GM12864 (cell line): ENCODE results near the gene MAP3K15.
"Not testable (repeated sequence)": the region's sequence is repeated elsewhere in the genome, so short reads cannot be mapped to it uniquely, and the experiment has no call there.

Experiments used
- DNase-seq: peaks from one replicate; pipeline ENCODE4 v3.0.0-alpha.2; 2011; ENCODE audit warnings: low read depth
- H3K4me3 ChIP-seq: 2 replicates; pipeline ENCODE4 v1.5.1; 2011; ENCODE audit warnings: mild to moderate bottlenecking, low read depth, low read length, control low read depth
- TF ChIP-seq, protein P1 (sequence below): IDR thresholded peaks from 2 replicates; pipeline ENCODE4 v1.5.1; 2011; ENCODE audit warnings: low read depth, mild to moderate bottlenecking, moderate library complexity, low read length, control low read depth, inconsistent platforms; ENCODE audit errors: missing control alignments

Gene MAP3K15

GRCh38 chrX:19512961-19513360 lies 2.3 kb downstream of the MAP3K15 start:
- DNase-seq = no peak
- TF ChIP-seq, protein P1, sequence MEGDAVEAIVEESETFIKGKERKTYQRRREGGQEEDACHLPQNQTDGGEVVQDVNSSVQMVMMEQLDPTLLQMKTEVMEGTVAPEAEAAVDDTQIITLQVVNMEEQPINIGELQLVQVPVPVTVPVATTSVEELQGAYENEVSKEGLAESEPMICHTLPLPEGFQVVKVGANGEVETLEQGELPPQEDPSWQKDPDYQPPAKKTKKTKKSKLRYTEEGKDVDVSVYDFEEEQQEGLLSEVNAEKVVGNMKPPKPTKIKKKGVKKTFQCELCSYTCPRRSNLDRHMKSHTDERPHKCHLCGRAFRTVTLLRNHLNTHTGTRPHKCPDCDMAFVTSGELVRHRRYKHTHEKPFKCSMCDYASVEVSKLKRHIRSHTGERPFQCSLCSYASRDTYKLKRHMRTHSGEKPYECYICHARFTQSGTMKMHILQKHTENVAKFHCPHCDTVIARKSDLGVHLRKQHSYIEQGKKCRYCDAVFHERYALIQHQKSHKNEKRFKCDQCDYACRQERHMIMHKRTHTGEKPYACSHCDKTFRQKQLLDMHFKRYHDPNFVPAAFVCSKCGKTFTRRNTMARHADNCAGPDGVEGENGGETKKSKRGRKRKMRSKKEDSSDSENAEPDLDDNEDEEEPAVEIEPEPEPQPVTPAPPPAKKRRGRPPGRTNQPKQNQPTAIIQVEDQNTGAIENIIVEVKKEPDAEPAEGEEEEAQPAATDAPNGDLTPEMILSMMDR = no peak
- H3K4me3 ChIP-seq = no peak overlapping the region

DNA sequence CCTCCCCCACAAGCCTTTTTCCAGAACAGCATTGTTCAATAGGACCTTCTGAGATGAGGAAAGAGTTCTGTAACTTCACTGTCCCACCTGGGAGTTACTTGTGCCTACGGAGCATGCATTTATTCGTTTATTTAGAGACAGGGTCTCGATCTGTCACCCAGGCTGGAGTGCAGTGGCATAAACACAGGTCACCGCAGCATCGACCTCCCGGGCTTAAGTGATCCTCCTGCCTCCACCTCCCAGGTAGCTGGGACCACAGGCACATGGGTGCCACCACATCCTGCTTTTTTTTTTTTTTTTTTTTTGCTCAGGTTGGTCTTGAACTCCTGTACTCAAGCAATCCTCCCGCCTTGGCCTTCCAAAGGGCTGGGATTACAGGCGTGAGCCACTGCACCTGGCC lies 2.9 kb downstream of the MAP3K15 start:
- no peak for DNase-seq
- H3K4me3 ChIP-seq = no peak overlapping the region
- TF ChIP-seq, protein P1 = no peak

DNA sequence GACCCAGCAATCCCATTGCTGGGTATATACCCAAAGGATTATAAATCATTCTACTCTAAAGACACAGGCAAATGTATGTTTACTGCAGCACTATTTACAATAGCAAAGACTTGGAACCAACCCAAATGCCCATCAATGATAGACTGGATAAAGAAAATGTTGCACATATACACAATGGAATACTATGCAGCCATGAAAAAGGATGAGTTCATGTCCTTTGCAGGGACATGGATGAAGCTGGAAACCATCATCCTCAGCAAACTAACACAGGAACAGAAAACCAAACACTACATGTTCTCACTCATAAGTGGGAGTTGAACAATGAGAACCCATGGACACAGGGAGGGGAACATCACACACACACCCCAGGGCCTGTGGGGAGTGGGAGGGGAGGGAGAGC lies 3.5 kb downstream of the MAP3K15 start:
- not testable (repeated sequence) for DNase-seq, H3K4me3 ChIP-seq

- TF ChIP-seq, protein P1 = no peak
Observed at GRCh38 chrX:19496711-19497110, 18.6 kb downstream of the MAP3K15 start.

GRCh38 chrX:19487520-19488200 lies 27.6 kb downstream of the MAP3K15 start:
- H3K4me3 ChIP-seq = no peak overlapping the region
- no peak for DNase-seq
- TF ChIP-seq, protein P1 = no peak

More at GRCh38 chrX:19496711-19497110, 18.6 kb downstream of the MAP3K15 start:
- H3K4me3 ChIP-seq = no peak overlapping the region
- no peak for DNase-seq

DNA sequence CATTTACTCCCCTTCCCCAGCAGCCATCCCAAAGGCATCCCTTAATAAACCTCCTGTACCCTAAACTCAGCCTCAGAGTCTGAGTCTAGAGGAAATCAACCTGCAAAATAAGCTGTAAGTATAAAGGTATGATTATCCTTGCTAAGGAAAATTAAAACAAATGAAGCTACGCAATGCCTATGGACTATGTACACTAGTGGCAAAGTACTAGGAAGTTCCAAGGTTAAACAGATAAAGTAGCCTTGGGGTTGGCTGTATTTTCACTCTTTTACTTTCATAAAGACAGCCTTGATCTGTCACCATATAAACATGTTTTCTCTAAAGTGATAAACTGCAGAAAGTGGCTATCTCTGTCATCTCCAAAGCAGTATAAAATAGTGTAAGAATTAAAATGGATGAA lies 35.9 kb downstream of the MAP3K15 start:
- H3K4me3 ChIP-seq = no peak overlapping the region
- TF ChIP-seq, protein P1 = no peak
- no peak for DNase-seq

GRCh38 chrX:19468383-19468782 lies 46.9 kb downstream of the MAP3K15 start:
- H3K4me3 ChIP-seq, DNase-seq: not testable (repeated sequence)

DNA sequence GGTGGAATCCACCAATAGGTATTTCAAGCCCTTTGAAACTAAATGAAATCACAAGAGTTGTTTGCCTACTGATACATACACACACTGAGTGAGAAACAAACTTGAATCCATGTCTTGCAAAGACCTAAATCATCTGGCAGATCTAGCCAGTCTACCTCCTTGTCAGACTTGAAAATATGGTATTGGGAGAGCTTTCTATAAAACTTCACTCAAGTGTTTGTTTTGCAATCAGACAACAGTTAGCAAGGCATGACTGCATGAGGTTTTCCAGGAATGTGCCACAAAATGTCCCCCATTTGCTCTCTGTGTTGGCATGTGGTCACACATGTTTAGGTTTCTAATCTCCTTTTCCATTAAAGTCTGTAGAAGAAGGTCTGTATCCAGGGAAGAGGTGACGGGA lies 52.4 kb downstream of the MAP3K15 start:
- TF ChIP-seq, protein P1 = no peak
- no peak overlapping the region for H3K4me3 ChIP-seq
- DNase-seq = no peak
